Measurements from ENCODE around the gene ME1.
"Not testable (repeated sequence)": the region's sequence is repeated elsewhere in the genome, so short reads cannot be mapped to it uniquely, and the experiment has no call there.

The ME1 gene

GRCh38 chr6:83256719-83257118 is 174.1 kb downstream of the ME1 start:
- DNase-seq (ENCODE audit: low read depth in 3 of 3): not testable (repeated sequence)

GRCh38 chr6:83252719-83253118 is 178.1 kb downstream of the ME1 start:
- DNase-seq (ENCODE audit: low read depth in 3 of 3): no peak

DNA sequence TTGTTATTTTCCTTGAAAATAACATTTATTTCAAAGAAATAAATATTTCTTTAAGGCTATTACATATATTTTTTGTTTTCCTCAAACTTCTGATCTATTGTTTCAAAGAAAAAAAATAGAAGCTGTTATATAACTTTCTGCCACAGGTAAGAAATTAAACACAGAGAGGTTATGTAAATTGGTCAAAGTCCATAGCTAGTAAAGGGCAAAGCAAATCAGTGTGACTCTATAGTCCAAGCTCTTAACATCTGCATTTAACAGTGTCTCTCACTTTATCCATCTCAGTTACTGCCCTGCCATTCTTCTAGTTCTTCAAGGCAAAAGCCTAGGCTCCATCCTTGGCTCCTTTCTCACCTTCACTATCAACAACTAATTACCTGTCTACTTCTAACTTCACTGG is 180.6 kb downstream of the ME1 start:
- no peak for DNase-seq (ENCODE audit: low read depth in 3 of 3)

GRCh38 chr6:83247471-83247870 is 183.4 kb downstream of the ME1 start:
- DNase-seq (ENCODE audit: low read depth in 3 of 3): no peak

GRCh38 chr6:83231146-83231545 is 199.7 kb downstream of the ME1 start:
- no peak for DNase-seq (ENCODE audit: low read depth in 3 of 3)

DNA sequence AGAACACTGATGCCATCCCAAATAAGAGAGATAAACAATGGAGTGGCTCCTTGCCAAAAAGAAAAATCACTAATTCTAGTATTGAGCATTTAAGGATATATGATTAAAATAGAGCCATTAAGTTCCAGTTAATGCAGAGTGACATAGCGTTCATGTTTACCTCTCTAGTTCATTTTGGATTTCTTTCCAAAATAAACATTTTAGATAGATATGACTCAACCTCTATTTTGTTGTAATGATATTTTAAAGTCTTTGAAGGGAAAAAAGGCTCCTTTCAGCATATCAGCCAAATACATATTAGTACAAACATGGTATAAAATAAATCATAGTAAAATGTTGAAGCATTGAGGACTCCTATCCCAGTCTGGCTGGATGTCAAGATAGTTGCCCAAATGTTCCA is 204.3 kb downstream of the ME1 start:
- no peak for DNase-seq (ENCODE audit: low read depth in 3 of 3)

GRCh38 chr6:83221889-83222479 is 208.9 kb downstream of the ME1 start:
- no peak for DNase-seq (ENCODE audit: low read depth in 3 of 3)

DNA sequence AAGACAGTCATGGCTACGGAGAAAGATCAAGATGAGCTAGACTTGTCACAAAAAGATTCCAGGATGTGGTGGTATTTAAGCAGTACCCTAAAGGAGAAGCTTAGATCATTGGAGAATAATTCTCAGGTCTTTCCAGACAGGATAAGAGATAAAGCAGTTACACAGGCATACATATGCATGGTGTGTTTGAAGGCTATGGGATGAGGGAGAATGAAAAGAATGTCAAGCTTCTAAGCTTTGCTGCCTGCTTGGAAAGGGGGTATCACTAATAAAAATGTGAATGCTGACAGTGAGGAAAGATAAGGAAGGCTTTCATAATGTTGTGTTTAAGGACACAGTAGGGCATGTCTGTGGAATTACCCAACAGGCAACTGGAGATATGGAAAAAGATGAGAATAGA is 209.6 kb downstream of the ME1 start:
- DNase-seq (ENCODE audit: low read depth in 3 of 3): no peak

DNA sequence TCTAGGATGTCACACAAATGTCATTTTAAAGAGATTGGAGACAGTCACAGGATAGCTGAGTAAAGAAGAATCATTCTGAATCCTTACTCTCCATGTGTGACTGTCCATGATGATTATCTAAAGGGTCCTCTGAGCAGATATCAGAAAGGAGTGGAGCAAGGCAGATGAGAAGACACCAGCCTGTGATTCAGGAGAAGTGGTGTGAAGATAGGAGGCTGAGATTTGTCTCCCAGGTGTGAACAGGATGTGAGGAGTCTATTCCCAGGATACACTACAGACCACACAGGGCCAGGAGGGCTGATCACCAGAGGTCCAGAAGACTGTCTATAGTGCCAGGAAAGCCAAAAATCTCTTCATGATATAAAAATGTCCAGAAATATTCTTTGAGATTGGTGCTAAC is 210.7 kb downstream of the ME1 start:
- no peak for DNase-seq (ENCODE audit: low read depth in 3 of 3)

GRCh38 chr6:83218646-83219045 is 212.2 kb downstream of the ME1 start:
- DNase-seq (ENCODE audit: low read depth in 3 of 3): no peak

- DNase-seq (ENCODE audit: low read depth in 3 of 3): no peak
Measured at GRCh38 chr6:83216806-83217205, 214.0 kb downstream of the ME1 start.

DNA sequence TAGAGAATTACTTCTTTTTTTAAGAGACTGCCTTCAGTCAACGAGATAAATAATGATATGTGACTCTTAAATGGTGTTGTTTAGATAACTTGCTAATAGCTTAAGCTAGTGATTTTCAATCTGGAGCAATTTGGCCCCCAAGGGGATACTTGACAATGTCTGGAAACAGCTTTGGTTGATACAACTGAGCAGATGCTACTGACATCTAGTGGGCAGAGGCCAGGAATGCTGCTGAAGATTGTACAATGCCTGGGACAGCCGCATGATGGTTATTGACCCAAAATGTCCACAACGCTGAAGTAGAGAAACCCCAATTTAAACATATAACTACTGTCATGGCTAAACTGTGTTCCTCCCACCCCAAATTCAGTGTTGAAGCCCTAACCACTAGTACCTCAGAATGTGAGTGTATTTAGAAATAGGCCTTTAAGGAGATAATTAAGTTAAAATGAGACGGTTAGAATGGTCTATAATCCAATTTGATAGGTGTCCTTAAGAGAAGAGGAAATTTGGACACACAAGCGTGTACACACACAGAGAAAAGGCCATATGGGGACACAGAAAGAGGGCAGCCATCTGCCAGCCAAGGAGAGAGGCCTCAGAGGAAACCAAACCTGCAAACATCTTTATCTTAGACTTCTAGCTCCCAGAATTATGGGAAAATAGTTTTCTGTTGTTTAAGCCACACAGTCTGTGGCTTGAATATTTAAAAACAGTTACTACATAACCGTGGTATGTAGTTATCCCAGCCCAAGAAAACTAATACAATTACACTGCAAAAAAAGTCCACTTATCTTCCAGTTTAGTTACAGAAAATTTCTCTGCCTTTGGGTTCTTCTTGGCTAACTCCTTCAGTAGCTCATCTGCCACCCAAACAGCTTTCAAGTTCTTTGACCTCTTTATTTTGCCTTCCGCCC is 215.5 kb downstream of the ME1 start:
- peak; percentile 19 to 40 (median 33) for DNase-seq (ENCODE audit: low read depth in 3 of 3)

GRCh38 chr6:83202031-83202430 is 228.8 kb downstream of the ME1 start:
- no peak for DNase-seq (ENCODE audit: low read depth in 3 of 3)

DNA sequence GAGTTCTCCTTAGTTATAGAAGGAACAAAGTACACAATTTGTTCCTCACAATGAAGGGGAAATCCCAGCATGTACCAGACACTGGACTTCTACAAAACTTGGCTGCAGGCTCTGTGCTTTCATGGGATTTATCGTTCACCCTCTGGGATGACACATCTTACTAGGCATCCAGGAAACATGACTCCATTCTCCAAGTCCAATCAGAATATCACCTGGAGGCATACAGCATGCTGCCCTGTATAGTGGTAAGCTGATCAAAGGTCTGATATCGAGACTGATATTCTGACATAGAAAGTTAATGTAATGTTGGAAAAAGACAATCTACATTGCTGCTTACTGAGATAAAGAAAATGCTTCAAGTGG is 231.0 kb downstream of the ME1 start:
- DNase-seq (ENCODE audit: low read depth in 3 of 3): no peak

- no peak for DNase-seq (ENCODE audit: low read depth in 3 of 3)
Measured at GRCh38 chr6:83199173-83199862, 231.5 kb downstream of the ME1 start.

GRCh38 chr6:83198486-83199172 is 232.2 kb downstream of the ME1 start:
- no peak for DNase-seq (ENCODE audit: low read depth in 3 of 3)

- peak in 1 of 3 experiments; percentile 11 for DNase-seq (ENCODE audit: low read depth in 3 of 3)
Measured at GRCh38 chr6:83193747-83194566, 236.9 kb downstream of the ME1 start.

DNA sequence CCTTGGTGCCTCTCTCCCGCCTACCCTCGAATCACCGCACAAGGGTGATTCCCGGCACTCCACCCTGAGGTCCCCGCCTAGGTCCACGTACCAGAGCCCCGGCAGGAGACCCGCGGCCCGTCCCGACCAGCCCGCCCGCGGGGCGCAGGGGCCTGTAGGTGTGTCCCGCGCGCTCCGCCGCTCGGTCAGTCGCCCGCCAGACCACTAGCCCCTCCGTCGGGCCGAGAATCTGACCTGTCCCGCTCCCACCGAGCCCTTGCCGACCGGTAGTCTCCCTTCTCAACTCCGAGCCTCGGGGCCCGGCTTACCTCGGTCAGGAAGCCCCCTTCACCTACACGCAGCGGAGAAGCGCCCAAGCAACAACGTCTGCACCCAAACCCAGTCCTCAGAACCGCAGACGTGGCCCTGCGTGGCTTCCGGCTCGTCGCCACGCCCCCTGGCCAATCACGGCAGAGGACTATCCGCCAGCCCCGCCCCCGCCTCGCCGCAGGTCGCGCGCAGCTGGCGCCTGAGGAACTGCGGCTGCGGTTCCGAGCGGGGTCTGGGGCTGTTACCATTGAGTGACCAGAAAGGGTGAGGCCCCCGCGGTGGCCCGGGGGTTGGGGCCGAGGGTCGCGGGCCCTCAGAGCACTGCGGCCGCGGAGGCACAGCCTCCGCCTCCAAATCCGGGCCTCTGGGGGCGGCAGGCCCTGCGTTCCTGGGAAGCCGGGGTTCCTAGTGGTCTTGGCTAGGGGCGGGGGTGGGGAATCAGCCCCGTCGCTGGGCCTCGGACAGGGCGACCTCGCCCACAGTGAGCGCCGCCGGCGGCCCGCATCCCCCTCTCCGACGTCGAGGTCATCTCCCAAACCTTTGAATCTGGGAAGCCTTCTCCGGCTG is 237.7 kb downstream of the ME1 start, which contains the start of the genes PGM3 and RWDD2A:
Gene PGM3 (minus strand): TSS at position 395 of the 876 bp plus-strand sequence. CDS start 2,253 bp downstream, outside the sequence.
Gene RWDD2A (plus strand): TSS at position 487 of the 876 bp plus-strand sequence. CDS start 1,095 bp downstream, outside the sequence.
- DNase-seq (ENCODE audit: low read depth in 3 of 3): peak; percentile 71 to 85 (median 75)

- no peak for DNase-seq (ENCODE audit: low read depth in 3 of 3)
Measured at GRCh38 chr6:83192456-83192855, 238.4 kb downstream of the ME1 start.

GRCh38 chr6:83191974-83192373 is 238.9 kb downstream of the ME1 start:
- not testable (repeated sequence) for DNase-seq (ENCODE audit: low read depth in 3 of 3)

Data from stimulated activated CD4-positive, alpha-beta T cell treated with anti-CD3 and anti-CD28 coated beads, TNF-alpha, amount 100 ng/mL, for 24 hours (primary cell).